GM12864 (cell line): ENCODE measurements around the gene BFSP2.
"Not testable (repeated sequence)": the region's sequence is repeated elsewhere in the genome, so short reads cannot be mapped to it uniquely, and the experiment has no call there.

Experiments
- DNase-seq: peaks from one replicate; pipeline ENCODE4 v3.0.0-alpha.2; 2011; ENCODE audit warnings: low read depth
- H3K4me3 ChIP-seq: 2 replicates; pipeline ENCODE4 v1.5.1; 2011; ENCODE audit warnings: mild to moderate bottlenecking, low read depth, low read length, control low read depth
- CTCF ChIP-seq: IDR thresholded peaks from 2 replicates; pipeline ENCODE4 v1.5.1; 2011; ENCODE audit warnings: low read depth, mild to moderate bottlenecking, moderate library complexity, low read length, control low read depth, inconsistent platforms; ENCODE audit errors: missing control alignments

The BFSP2 gene

DNA sequence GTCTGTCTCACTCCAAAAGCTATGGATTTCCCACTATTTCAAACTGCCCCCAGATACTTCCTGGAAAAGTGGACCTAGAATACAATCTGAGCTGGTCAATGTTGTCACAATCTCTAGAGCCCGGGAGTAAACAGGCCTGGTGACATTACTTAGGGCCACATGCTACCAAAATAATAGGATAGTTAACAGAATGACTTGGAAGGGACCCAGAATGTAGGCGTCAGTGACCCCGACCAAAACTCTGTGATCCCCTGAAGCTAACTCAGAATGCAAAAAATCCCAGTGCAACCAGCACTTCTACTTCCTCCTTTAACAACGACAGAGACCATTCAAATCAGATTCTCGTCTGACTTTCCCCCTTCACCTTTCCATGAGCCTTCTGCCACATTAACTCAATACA lies 122.1 kb downstream of the BFSP2 start:
- no peak for TF ChIP-seq CTCF
- no peak overlapping the region for H3K4me3 ChIP-seq
- DNase-seq, result no peak

DNA sequence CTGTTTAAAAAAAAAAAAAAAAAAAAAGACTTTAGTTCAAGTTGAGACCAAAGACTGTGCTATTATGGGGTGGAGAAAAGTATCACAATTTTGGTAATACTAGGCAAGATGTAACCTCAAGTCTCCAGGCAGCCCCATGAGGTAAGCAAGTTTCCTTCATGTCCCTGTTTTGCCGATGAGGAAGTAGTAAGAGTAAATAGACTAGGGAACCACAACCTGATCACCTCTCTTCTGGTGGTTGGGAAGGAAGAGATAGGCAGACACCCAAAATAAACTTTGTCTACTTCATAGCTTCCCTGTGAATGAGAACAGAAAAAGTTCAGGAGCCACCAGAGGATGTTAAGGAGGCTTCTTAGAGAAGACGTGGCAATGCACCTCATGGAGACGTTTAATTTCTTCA lies 123.9 kb downstream of the BFSP2 start:
- DNase-seq, result not testable (repeated sequence)

More for the DNA sequence above, 123.9 kb downstream of the BFSP2 start:
- H3K4me3 ChIP-seq, result not testable (repeated sequence)
